GM20000 (cell line): ENCODE results near the gene NUDT14.

Source experiments
- DNase-seq: peaks from one replicate; pipeline ENCODE4 v3.0.0; 2012; ENCODE audit warnings: low spot score
- CTCF ChIP-seq: IDR thresholded peaks from 2 replicates; pipeline ENCODE4 v1.5.1; 2012; ENCODE audit warnings: mild to moderate bottlenecking, control low read depth; ENCODE audit errors: extremely low read depth, missing control alignments

Gene NUDT14

DNA sequence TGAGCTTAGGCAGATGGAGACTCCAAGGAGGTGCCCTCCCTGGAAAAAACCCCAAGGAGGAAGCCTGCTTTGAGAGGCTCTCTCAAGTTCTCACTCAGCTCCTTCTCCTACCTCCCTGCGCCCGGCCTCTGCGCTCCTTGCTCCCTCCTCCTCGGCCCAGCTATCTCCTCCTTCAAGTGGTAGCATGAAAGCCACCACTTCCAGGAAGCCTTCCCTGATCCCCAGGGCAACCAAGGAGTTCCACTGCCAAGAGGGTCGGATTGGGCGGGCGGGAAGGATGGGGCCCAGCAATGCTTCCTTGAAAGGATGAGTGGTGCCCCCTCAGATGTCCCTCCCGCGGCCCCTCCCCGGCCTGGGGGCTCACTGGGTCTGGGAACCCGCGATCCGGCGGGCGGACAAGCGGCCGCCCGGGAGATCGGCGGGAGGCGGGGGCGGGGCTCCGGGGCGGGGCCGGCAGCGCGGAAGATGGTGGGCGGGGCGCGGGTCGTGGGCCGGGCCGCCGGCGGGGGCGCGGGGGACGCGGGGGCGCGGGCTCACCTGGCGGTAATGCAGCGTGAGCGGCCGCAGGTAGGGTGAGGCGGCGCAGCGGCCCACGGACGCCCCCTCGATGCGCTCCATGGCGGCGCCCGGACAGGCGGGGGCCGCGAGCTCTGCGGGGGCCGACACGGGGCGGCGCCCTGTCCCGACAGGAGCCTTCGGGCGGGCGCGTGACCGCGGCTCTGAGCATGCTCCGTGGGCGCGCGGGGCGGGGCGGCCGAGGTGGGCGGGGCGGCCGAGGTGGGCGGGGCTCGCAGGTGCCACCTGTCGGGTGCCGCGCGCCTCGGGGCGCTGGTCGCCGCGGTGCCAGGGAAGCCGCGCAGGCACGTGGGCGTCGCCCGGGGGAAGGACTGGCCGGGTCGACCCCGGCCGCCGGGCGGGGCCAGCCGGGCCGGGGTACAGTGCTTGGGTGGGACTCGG, at the start of gene NUDT14:
TSS of gene NUDT14 (minus strand) at position 721 of the 957 bp plus-strand sequence. CDS start at position 618, 103 bp downstream.
- peak; percentile 98 for DNase-seq
- no peak for TF ChIP-seq CTCF

GRCh38 chr14:105229099-105229655, 48.1 kb upstream of the NUDT14 start:
- no peak for TF ChIP-seq CTCF

GRCh38 chr14:105228562-105228961, 47.5 kb upstream of the NUDT14 start:
- no peak for TF ChIP-seq CTCF
- no peak for DNase-seq

More at GRCh38 chr14:105229099-105229655, 48.1 kb upstream of the NUDT14 start:
- DNase-seq = no peak

DNA sequence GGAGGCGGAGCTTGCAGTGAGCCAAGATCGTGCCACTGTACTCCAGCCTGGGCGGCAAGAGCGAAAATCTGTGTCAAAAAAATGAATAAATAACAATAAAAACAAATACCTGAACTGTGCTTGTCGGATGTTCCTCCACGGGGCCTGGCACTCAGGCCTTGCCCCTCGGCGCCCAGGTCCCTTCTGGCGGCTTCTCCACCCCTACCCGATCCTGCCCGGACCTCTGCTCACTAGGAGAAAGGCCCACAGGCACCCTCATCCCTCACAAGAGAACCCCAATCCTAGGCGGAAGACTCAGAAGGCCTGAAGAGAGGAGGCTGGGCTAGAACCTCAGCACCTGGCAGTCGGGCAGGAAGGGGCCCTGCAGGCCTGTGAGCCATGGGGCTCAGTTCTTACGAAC, 46.2 kb upstream of the NUDT14 start:
- TF ChIP-seq CTCF = no peak
- DNase-seq = no peak

DNA sequence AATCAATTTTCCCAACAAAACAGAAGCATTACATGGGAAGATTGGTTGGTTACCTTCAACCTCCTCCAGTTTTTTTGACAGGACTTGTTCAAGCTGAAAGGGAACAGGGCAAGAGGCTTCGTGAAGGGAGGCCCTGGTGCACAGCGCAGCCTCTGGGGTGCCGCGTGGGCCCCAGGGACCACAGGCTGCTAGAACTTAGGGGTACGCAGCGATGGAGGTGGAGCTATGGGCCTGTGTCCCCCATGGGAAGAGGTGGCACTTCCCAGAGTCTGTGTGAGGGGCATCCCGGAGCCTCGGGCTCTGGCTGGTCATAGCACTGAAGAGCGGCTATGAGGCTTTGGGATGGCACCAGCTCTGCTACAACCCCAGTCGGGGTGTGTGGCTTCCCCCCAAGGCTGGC, 45.1 kb upstream of the NUDT14 start:
- no peak for TF ChIP-seq CTCF
- no peak for DNase-seq

GRCh38 chr14:105224845-105225570, 43.9 kb upstream of the NUDT14 start:
- no peak for TF ChIP-seq CTCF
- DNase-seq = no peak
